Stimulated activated CD4-positive, alpha-beta T cell treated with anti-CD3 and anti-CD28 coated beads, TNF-alpha, amount 100 ng/mL, for 1 hour (primary cell): ENCODE data around the gene ASGR1.

Experiments used
- DNase-seq, 3 donors: peaks; one replicate each; pipeline ENCODE4 v3.0.0-alpha.2; 2020; ENCODE audit warnings: low read depth in 3 of 3, low spot score in 1 of 3

Gene ASGR1

GRCh38 chr17:7124923-7125322 is 54.2 kb downstream of the ASGR1 start:
- no peak for DNase-seq

GRCh38 chr17:7123844-7124243 is 55.3 kb downstream of the ASGR1 start:
- DNase-seq, result no peak
